GM21825 (cell line): ENCODE results near the gene MAPKAP1.

ENCODE experiments used
- ATAC-seq: cut with Tn5 transposase; IDR thresholded peaks from one replicate; pipeline ENCODE4 v1.9.1; 2021; ENCODE audit warnings: mild to moderate bottlenecking, moderate library complexity; ENCODE audit not compliant: unreplicated experiment

MAPKAP1 gene

GRCh38 chr9:125464591-125465385, 242.2 kb downstream of the MAPKAP1 start:
- ATAC-seq, result no peak

GRCh38 chr9:125463926-125464325, 243.1 kb downstream of the MAPKAP1 start:
- no peak for ATAC-seq

GRCh38 chr9:125462861-125463291, 244.1 kb downstream of the MAPKAP1 start:
- no peak for ATAC-seq

- ATAC-seq, result no peak
Measured at GRCh38 chr9:125461636-125462190, 245.3 kb downstream of the MAPKAP1 start.

- ATAC-seq, result no peak
Measured at GRCh38 chr9:125460883-125461635, 245.9 kb downstream of the MAPKAP1 start.

GRCh38 chr9:125460346-125460745, 246.7 kb downstream of the MAPKAP1 start:
- ATAC-seq, result no peak

- ATAC-seq, result no peak
Measured at GRCh38 chr9:125457357-125457756, 249.7 kb downstream of the MAPKAP1 start.

- no peak for ATAC-seq
Measured at GRCh38 chr9:125455876-125456275, 251.1 kb downstream of the MAPKAP1 start.

- no peak for ATAC-seq
Measured at GRCh38 chr9:125455132-125455531, 251.9 kb downstream of the MAPKAP1 start.

- peak; percentile 8 for ATAC-seq
Measured at GRCh38 chr9:125447202-125447802, 259.7 kb downstream of the MAPKAP1 start.

- peak; percentile 93 for ATAC-seq
Measured at GRCh38 chr9:125446561-125447094, 260.4 kb downstream of the MAPKAP1 start.

GRCh38 chr9:125444956-125445506, 262.0 kb downstream of the MAPKAP1 start:
- no peak for ATAC-seq

- no peak for ATAC-seq
Measured at GRCh38 chr9:125444166-125444565, 262.8 kb downstream of the MAPKAP1 start.

GRCh38 chr9:125443367-125443766, 263.6 kb downstream of the MAPKAP1 start:
- ATAC-seq, result no peak

- ATAC-seq, result no peak
Measured at GRCh38 chr9:125442452-125442851, 264.6 kb downstream of the MAPKAP1 start.

- no peak for ATAC-seq
Measured at GRCh38 chr9:125440411-125440810, 266.6 kb downstream of the MAPKAP1 start.

GRCh38 chr9:125439434-125440272, 267.4 kb downstream of the MAPKAP1 start:
- ATAC-seq, result no peak

GRCh38 chr9:125438506-125439433, 268.2 kb downstream of the MAPKAP1 start:
- no peak for ATAC-seq

GRCh38 chr9:125437771-125438221, 269.2 kb downstream of the MAPKAP1 start:
- no peak for ATAC-seq
